K562 (cell line): ENCODE data around the gene SNRNP200. TPM values are rescaled to one million over a fixed set of nuclear protein-coding genes. Genes with fewer than 3 reads are reported as not detected.
A peak's percentile ranks its signal among the peaks of the same experiment; 100 is the strongest.

Source experiments
- ARID2 ChIP-seq: fragments of 450-650 bp; IDR thresholded peaks from 2 replicates; pipeline ENCODE4 v1.6.1; 2017; ENCODE audit warnings: antibody characterized with exemption, mild to moderate bottlenecking
- CREM ChIP-seq: IDR thresholded peaks from 2 replicates; pipeline ENCODE4 v1.6.1; 2014; ENCODE audit warnings: antibody characterized with exemption, low read depth
- CTBP1 ChIP-seq: fragments of 450-650 bp; IDR thresholded peaks from 2 replicates; pipeline ENCODE4 v1.6.1; 2016; ENCODE audit warnings: borderline replicate concordance
- HDGF ChIP-seq: fragments of 450-650 bp; IDR thresholded peaks from 2 replicates; pipeline ENCODE4 v1.6.1; 2016
- HLTF ChIP-seq: fragments of 450-650 bp; IDR thresholded peaks from 2 replicates; pipeline ENCODE4 v1.6.1; 2016
- IRF9 ChIP-seq: fragments of 450-650 bp; IDR thresholded peaks from 2 replicates; pipeline ENCODE4 v1.6.1; 2016; ENCODE audit warnings: missing biosample characterization, missing genetic modification characterization
- JUN ChIP-seq, 2 experiments: sonication (generic) in 1 of 2; formaldehyde crosslinking in 1 of 2; IDR thresholded peaks; 2 replicates each; pipeline versions ENCODE4 v1.6.1 to v1.8.0; 2012 to 2022; ENCODE audit warnings: borderline replicate concordance in 2 of 2, mild to moderate bottlenecking in 2 of 2, improper control_type of control experiment in 1 of 2, low read depth in 1 of 2, low read length in 1 of 2, missing genetic modification reagents in 1 of 2
- KLF16 ChIP-seq: IDR thresholded peaks from 2 replicates; pipeline ENCODE4 v1.6.1; 2016; ENCODE audit warnings: antibody characterized with exemption
- MBD1 ChIP-seq: fragments of 250-450 bp; sonication (Bioruptor Pico); IDR thresholded peaks from 2 replicates; pipeline ENCODE4 v1.8.0; 2022; ENCODE audit warnings: inconsistent platforms
- MEIS2 ChIP-seq: fragments of 450-650 bp; IDR thresholded peaks from 2 replicates; pipeline ENCODE4 v1.6.1; 2014; ENCODE audit warnings: mild to moderate bottlenecking; ENCODE audit not compliant: partially characterized antibody
- NELFE ChIP-seq: IDR thresholded peaks from 2 replicates; pipeline ENCODE4 v1.6.1; 2011; ENCODE audit warnings: mild to moderate bottlenecking; ENCODE audit not compliant: insufficient read depth, insufficient read length
- PHB ChIP-seq: fragments of 250-450 bp; sonication (Bioruptor Pico); IDR thresholded peaks from 2 replicates; pipeline ENCODE4 v1.5.0; 2021
- POLR2AphosphoS2 ChIP-seq: IDR thresholded peaks from 2 replicates; pipeline ENCODE4 v1.6.1; 2012; ENCODE audit warnings: low read length, improper control_type of control experiment
- PYGO2 ChIP-seq: fragments of 450-650 bp; IDR thresholded peaks from 2 replicates; pipeline ENCODE4 v1.6.1; 2016; ENCODE audit warnings: mild to moderate bottlenecking, missing genetic modification characterization, moderate library complexity, missing compliant biosample characterization
- RAD21 ChIP-seq, 2 experiments: fragments of 250-450 bp in 1 of 2; fragments of 450-650 bp in 1 of 2; sonication (Bioruptor Pico) in 1 of 2; formaldehyde crosslinking in 1 of 2; IDR thresholded peaks in 1 of 2; conservative IDR thresholded peaks in 1 of 2; 2 replicates each; pipeline versions ENCODE4 v1.4.0 to v1.8.0; 2020 to 2022; ENCODE audit warnings: mild to moderate bottlenecking in 2 of 2, moderate library complexity in 1 of 2
- TEAD2 ChIP-seq: fragments of 450-650 bp; IDR thresholded peaks from 2 replicates; pipeline ENCODE4 v1.6.1; 2016; ENCODE audit warnings: missing genetic modification characterization, control low read depth, missing compliant biosample characterization
- ZBTB17 ChIP-seq: fragments of 450-650 bp; formaldehyde crosslinking; IDR thresholded peaks from 2 replicates; pipeline ENCODE4 v1.4.0; 2020; ENCODE audit warnings: mild to moderate bottlenecking
- ZKSCAN3 ChIP-seq: fragments of 250-450 bp; sonication (Bioruptor Pico); IDR thresholded peaks from 2 replicates; pipeline ENCODE4 v1.4.0; 2020
- ZNF239 ChIP-seq: fragments of 250-450 bp; sonication (Bioruptor Pico); IDR thresholded peaks from 2 replicates; pipeline ENCODE4 v1.4.0; 2020; ENCODE audit warnings: mild to moderate bottlenecking
- ZNF431 ChIP-seq: sonication (generic); formaldehyde crosslinking; IDR thresholded peaks from 2 replicates; pipeline ENCODE4 v1.8.0; 2022; ENCODE audit warnings: mild to moderate bottlenecking, missing genetic modification reagents
- ZNF445 ChIP-seq: fragments of 250-450 bp; sonication (Bioruptor Pico); IDR thresholded peaks from 2 replicates; pipeline ENCODE4 v1.4.0; 2020; ENCODE audit warnings: low read depth, mild to moderate bottlenecking, moderate library complexity
- ZNF584 ChIP-seq: fragments of 200-800 bp; sonication (Bioruptor generic); IDR thresholded peaks from 2 replicates; pipeline ENCODE4 v1.6.1; 2016; ENCODE audit warnings: low read depth, mild to moderate bottlenecking, missing genetic modification characterization, missing compliant biosample characterization
- ZNF586 ChIP-seq: fragments of 450-650 bp; formaldehyde crosslinking; conservative IDR thresholded peaks from 2 replicates; pipeline ENCODE4 v1.4.0; 2020; ENCODE audit warnings: mild to moderate bottlenecking, moderate library complexity
- ZNF764 ChIP-seq: fragments of 250-450 bp; sonication (Bioruptor Pico); IDR thresholded peaks from 2 replicates; pipeline ENCODE4 v1.4.0; 2020; ENCODE audit warnings: low read depth, mild to moderate bottlenecking, moderate library complexity
- ZNF785 ChIP-seq: fragments of 250-450 bp; sonication (Bioruptor Pico); IDR thresholded peaks from 2 replicates; pipeline ENCODE4 v1.4.0; 2020; ENCODE audit warnings: mild to moderate bottlenecking
- polyA plus RNA-seq, 8 experiments: library from polyadenylated mRNA; depleted of rRNA in 4 of 8; stranded (reverse) in 5 of 8; unstranded in 3 of 8; fragments of >200 nt; fragmentation: Nextera tagmentation in 2 of 8; fragmentation: Illumina TruSeq in 1 of 8; extraction: Ambion mirVana in 2 of 8; extraction: Trizol in 1 of 8; gene quantifications; 2 replicates each; pipeline versions ENCODE4 v1.2.1 to v1.2.3, GENCODE V29; 2011 to 2014; ENCODE audit warnings: inconsistent platforms in 1 of 8, missing spikeins in 1 of 8
- total RNA-seq, 7 experiments: library from RNA; depleted of rRNA in 6 of 7; stranded (reverse); fragments of >200 nt in 6 of 7; fragmentation: Illumina TruSeq in 2 of 7; extraction: Trizol in 2 of 7; gene quantifications; 2 replicates each; pipeline versions ENCODE4 v1.2.1 to v1.2.3, GENCODE V29; 2011 to 2021; ENCODE audit warnings: low replicate concordance in 1 of 7
- TF ChIP-seq, protein P1 (sequence below): fragments of 450-650 bp; formaldehyde crosslinking; conservative IDR thresholded peaks from 2 replicates; pipeline ENCODE4 v1.4.0; 2022; ENCODE audit warnings: mild to moderate bottlenecking, missing genetic modification characterization
- TF ChIP-seq, protein P2 (sequence below): sonication (generic); formaldehyde crosslinking; IDR thresholded peaks from 2 replicates; pipeline ENCODE4 v1.5.0; 2020; ENCODE audit warnings: missing genetic modification reagents

Gene SNRNP200
- total and polyA plus RNA-seq, 9 of the 15 experiments (the other 6 are each of a cell fraction or from before 2014, with no cell fraction given): 76.1 to 231 (median 155) TPM

DNA sequence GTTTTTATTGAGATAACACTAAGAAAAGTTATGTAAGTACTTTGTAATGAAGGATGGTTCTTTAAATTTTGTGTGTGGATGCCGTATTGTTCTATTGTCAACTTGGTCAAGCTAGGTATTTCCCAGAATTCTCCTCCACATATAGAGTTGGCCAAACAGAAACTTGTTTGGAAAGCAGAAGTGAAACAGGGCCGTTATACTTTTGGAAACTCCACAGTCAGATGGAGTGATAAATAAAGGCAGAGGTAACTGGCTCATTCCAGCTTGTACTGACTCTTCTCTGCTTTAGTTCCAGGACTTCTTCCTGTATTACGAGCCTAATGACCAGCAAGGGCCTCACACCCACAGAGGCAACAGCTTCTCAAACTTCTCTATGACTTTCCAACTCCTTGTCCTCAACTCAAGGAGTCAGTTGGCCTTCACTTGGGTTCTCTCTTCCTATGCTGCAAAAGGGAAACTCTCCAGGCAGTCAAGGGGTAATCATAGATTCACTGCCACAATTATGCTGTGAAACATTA, 80.3 kb downstream of the SNRNP200 start (continued):
- TF ChIP-seq IRF9 (0 out of 2 replicates have a peak, but pooled peaks have one; percentile 25), TEAD2 (tag) (peak; percentile 48; the same call in 1 of the 2 replicates), ARID2 (no peak), PYGO2 (tag) (peak; percentile 60; the same call in 1 of the 2 replicates), CREM (0 out of 2 replicates have a peak, but pooled peaks have one; percentile 24), ZBTB17 (peak; percentile 68), HLTF (no peak), NELFE (no peak), MBD1 (no peak), PHB (CRISPR knock-in tag) (no peak), ZNF239 (CRISPR knock-in tag) (peak; percentile 88), ZNF586 (CRISPR knock-in tag) (no peak), KLF16 (peak; percentile 100), ZNF445 (CRISPR knock-in tag) (peak; percentile 66; the same call in 1 of the 2 replicates), ZNF431 (CRISPR knock-in tag) (no peak), ZNF584 (CRISPR knock-in tag) (peak; percentile 84), POLR2AphosphoS2 (no peak), MEIS2 (no peak), ZNF764 (CRISPR knock-in tag) (no peak), RAD21 (CRISPR knock-in tag; conservative IDR thresholded peaks at IDR 0.05 in 1 of 2, IDR thresholded peaks at IDR 0.05 in 1 of 2) (peak in 1 of 2 experiments; percentile 27; a peak in 1 of 4 replicates), HDGF (no peak), ZNF785 (CRISPR knock-in tag) (no peak), ZKSCAN3 (no peak), JUN (IDR thresholded peaks at IDR 0.05; ENCODE audit: borderline replicate concordance, low read depth, low read length) (no peak), JUN (CRISPR knock-in tag; IDR thresholded peaks at IDR 0.05; ENCODE audit: borderline replicate concordance) (no peak), CTBP1 (peak; percentile 14; the same call in 1 of the 2 replicates)
- TF ChIP-seq, protein P1, sequence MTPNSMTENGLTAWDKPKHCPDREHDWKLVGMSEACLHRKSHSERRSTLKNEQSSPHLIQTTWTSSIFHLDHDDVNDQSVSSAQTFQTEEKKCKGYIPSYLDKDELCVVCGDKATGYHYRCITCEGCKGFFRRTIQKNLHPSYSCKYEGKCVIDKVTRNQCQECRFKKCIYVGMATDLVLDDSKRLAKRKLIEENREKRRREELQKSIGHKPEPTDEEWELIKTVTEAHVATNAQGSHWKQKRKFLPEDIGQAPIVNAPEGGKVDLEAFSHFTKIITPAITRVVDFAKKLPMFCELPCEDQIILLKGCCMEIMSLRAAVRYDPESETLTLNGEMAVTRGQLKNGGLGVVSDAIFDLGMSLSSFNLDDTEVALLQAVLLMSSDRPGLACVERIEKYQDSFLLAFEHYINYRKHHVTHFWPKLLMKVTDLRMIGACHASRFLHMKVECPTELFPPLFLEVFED (CRISPR knock-in tag): 0 out of 2 replicates have a peak, but pooled peaks have one; percentile 45
- TF ChIP-seq, protein P2, sequence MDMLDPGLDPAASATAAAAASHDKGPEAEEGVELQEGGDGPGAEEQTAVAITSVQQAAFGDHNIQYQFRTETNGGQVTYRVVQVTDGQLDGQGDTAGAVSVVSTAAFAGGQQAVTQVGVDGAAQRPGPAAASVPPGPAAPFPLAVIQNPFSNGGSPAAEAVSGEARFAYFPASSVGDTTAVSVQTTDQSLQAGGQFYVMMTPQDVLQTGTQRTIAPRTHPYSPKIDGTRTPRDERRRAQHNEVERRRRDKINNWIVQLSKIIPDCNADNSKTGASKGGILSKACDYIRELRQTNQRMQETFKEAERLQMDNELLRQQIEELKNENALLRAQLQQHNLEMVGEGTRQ (CRISPR knock-in tag): no peak
